ENCODE data around the gene SLC22A1. TPM values are rescaled to one million over a fixed set of nuclear protein-coding genes. Genes with fewer than 3 reads are reported as not detected.

SLC22A1 gene
- total and polyA plus RNA-seq, 2 of the 13 experiments (the other 11 are each of a cell fraction or from before 2014, with no cell fraction given): 0.80 to 0.87 TPM

DNA sequence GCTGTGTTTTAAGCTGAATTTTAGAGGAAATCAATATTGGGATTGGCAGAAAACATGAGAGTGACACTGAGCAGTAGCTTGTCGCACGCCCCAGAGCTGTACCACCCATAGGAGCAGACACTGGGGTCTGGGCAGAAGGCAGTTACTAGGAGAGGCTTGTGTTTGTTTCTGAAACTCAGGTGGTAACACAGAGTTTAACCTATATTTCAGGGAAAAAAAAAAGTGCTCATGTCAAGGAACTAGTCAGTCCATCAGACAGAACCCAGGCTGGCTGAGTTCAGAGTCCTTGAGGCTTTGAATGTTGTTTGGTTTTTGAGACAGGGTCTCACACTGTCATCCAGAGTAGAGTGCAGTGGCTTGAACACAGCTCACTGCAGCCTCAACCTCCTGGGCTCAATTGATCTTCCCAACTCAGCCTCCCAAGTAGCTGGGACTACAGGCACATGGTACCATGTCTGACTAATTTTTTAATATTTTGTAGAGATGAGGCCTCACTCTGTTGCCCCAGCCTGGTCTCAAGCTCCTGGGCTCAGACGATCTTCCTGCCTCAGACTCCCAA lies 6.6 kb downstream of the SLC22A1 start (continued):
- no peak for TF ChIP-seq ZZZ3 (CRISPR knock-in tag; IDR thresholded peaks at IDR 0.05; ENCODE audit: borderline replicate concordance)
- no peak for TF ChIP-seq NR3C1 (CRISPR knock-in tag; IDR thresholded peaks at IDR 0.05)
- no peak for TF ChIP-seq ISL2 (CRISPR knock-in tag; IDR thresholded peaks at IDR 0.05)
- no peak for TF ChIP-seq XRCC5 (optimal IDR thresholded peaks at IDR 0.05; ENCODE audit: low read length)
- TF ChIP-seq ZBTB34 (CRISPR knock-in tag; IDR thresholded peaks at IDR 0.05): no peak
- no peak for TF ChIP-seq ZNF333 (CRISPR knock-in tag; IDR thresholded peaks at IDR 0.05; ENCODE audit: borderline replicate concordance)
- TF ChIP-seq MXD3 (CRISPR knock-in tag; IDR thresholded peaks at IDR 0.05): no peak
- TF ChIP-seq, protein P1, sequence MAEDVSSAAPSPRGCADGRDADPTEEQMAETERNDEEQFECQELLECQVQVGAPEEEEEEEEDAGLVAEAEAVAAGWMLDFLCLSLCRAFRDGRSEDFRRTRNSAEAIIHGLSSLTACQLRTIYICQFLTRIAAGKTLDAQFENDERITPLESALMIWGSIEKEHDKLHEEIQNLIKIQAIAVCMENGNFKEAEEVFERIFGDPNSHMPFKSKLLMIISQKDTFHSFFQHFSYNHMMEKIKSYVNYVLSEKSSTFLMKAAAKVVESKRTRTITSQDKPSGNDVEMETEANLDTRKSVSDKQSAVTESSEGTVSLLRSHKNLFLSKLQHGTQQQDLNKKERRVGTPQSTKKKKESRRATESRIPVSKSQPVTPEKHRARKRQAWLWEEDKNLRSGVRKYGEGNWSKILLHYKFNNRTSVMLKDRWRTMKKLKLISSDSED (CRISPR knock-in tag; IDR thresholded peaks at IDR 0.05): no peak
- no peak for TF ChIP-seq ZNF367 (CRISPR knock-in tag; IDR thresholded peaks at IDR 0.05; ENCODE audit: borderline replicate concordance)
- TF ChIP-seq CEBPG (CRISPR knock-in tag; IDR thresholded peaks at IDR 0.05): no peak
- peak; percentile 63 for TF ChIP-seq ZMYM4 (CRISPR knock-in tag; IDR thresholded peaks at IDR 0.05)
- TF ChIP-seq, protein P2, sequence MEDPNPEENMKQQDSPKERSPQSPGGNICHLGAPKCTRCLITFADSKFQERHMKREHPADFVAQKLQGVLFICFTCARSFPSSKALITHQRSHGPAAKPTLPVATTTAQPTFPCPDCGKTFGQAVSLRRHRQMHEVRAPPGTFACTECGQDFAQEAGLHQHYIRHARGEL (CRISPR knock-in tag; IDR thresholded peaks at IDR 0.05): no peak
- no peak for TF ChIP-seq ZNF451 (CRISPR knock-in tag; IDR thresholded peaks at IDR 0.05)
- TF ChIP-seq THAP9 (CRISPR knock-in tag; IDR thresholded peaks at IDR 0.05; ENCODE audit: borderline replicate concordance): no peak
- TF ChIP-seq IKZF5 (CRISPR knock-in tag; IDR thresholded peaks at IDR 0.05): 0 out of 2 replicates have a peak, but pooled peaks have one; percentile 7
- TF ChIP-seq, protein P3, sequence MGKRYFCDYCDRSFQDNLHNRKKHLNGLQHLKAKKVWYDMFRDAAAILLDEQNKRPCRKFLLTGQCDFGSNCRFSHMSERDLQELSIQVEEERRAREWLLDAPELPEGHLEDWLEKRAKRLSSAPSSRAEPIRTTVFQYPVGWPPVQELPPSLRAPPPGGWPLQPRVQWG (CRISPR knock-in tag; IDR thresholded peaks at IDR 0.05; ENCODE audit: borderline replicate concordance, low read depth): no peak
- no peak for TF ChIP-seq IKZF1 (IDR thresholded peaks at IDR 0.05)
- no peak for TF ChIP-seq ZNF780A (CRISPR knock-in tag; IDR thresholded peaks at IDR 0.05)
- TF ChIP-seq, protein P4, sequence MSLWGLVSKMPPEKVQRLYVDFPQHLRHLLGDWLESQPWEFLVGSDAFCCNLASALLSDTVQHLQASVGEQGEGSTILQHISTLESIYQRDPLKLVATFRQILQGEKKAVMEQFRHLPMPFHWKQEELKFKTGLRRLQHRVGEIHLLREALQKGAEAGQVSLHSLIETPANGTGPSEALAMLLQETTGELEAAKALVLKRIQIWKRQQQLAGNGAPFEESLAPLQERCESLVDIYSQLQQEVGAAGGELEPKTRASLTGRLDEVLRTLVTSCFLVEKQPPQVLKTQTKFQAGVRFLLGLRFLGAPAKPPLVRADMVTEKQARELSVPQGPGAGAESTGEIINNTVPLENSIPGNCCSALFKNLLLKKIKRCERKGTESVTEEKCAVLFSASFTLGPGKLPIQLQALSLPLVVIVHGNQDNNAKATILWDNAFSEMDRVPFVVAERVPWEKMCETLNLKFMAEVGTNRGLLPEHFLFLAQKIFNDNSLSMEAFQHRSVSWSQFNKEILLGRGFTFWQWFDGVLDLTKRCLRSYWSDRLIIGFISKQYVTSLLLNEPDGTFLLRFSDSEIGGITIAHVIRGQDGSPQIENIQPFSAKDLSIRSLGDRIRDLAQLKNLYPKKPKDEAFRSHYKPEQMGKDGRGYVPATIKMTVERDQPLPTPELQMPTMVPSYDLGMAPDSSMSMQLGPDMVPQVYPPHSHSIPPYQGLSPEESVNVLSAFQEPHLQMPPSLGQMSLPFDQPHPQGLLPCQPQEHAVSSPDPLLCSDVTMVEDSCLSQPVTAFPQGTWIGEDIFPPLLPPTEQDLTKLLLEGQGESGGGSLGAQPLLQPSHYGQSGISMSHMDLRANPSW (CRISPR knock-in tag; IDR thresholded peaks at IDR 0.05; ENCODE audit: borderline replicate concordance): no peak; the same call in 1 of the 2 replicates
- no peak for TF ChIP-seq NR2F2 (IDR thresholded peaks at IDR 0.05; ENCODE audit: borderline replicate concordance, low read depth)

Measured in HepG2 (cell line).